ENCODE data around the gene MMS19. TPM values are rescaled to one million over a fixed set of nuclear protein-coding genes. Genes with fewer than 3 reads are reported as not detected.

Gene MMS19
- total RNA-seq, 1 experiment from 2014 or later = 70.6 TPM

- BruUV-seq (replicated peaks) = no TSS peak
- POLR2A ChIA-PET (ENCODE audit: low non-redundant PET) = no interaction called here
These were observed 22.3 kb upstream of the MMS19 start for GRCh38 chr10:97520520-97520919.

GRCh38 chr10:97519342-97519741 lies 21.1 kb upstream of the MMS19 start:
- no peaks in the 10 kb centered on the region for H3K9me3 ChIP-seq (ENCODE audit: low read depth, low read length, poor library complexity, severe bottlenecking)
- intact Hi-C loops (cut with micrococcal nuclease; ENCODE audit: unreplicated experiment) = no loop called here
- H3K36me3 ChIP-seq (ENCODE audit: insufficient read depth, low read length, poor library complexity, severe bottlenecking) = no peaks in the 10 kb centered on the region
- ChIA-PET POLR2A (ENCODE audit: low non-redundant PET) (no interaction called here), CTCF (interaction anchor here (0.7 kb wide), 1 partner anchor 146 kb away, joined by 4 read pairs; no protein-coding TSS in a partner anchor)
- TF ChIP-seq CTCF (conservative IDR thresholded peaks at IDR 0.05; ENCODE audit: low read depth, low read length) = no peak
- no peak for TF ChIP-seq EZH2 (IDR thresholded peaks at IDR 0.05; ENCODE audit: borderline replicate concordance, low read depth, low read length, poor library complexity, severe bottlenecking)
- H3K4me1 ChIP-seq (ENCODE audit: insufficient read depth, low read length, poor library complexity, severe bottlenecking) = peaks cover 12% of the 10 kb centered on the region
- DNase-seq (ENCODE audit: low spot score) = peak; percentile 39
- H3K4me3 ChIP-seq (ENCODE audit: low read depth, low read length, poor library complexity, severe bottlenecking) = no peak overlapping the region
- no peak overlapping the region for H3K27ac ChIP-seq (ENCODE audit: low read depth, low read length, poor library complexity, severe bottlenecking)
- no TSS peak for BruUV-seq (replicated peaks)
- peaks cover 3% of the 10 kb centered on the region for H3K27me3 ChIP-seq (replicated peaks; ENCODE audit: insufficient read depth, low read depth, low read length, poor library complexity)

More at GRCh38 chr10:97520520-97520919, 22.3 kb upstream of the MMS19 start:
- peaks cover 12% of the 10 kb centered on the region for H3K4me1 ChIP-seq (ENCODE audit: insufficient read depth, low read length, poor library complexity, severe bottlenecking)
- CTCF ChIA-PET = no interaction called here
- no peak for DNase-seq (ENCODE audit: low spot score)
- no peaks in the 10 kb centered on the region for H3K9me3 ChIP-seq (ENCODE audit: low read depth, low read length, poor library complexity, severe bottlenecking)
- peaks cover 3% of the 10 kb centered on the region for H3K27me3 ChIP-seq (replicated peaks; ENCODE audit: insufficient read depth, low read depth, low read length, poor library complexity)
- H3K27ac ChIP-seq (ENCODE audit: low read depth, low read length, poor library complexity, severe bottlenecking) = no peak overlapping the region
- H3K4me3 ChIP-seq (ENCODE audit: low read depth, low read length, poor library complexity, severe bottlenecking) = no peak overlapping the region
- intact Hi-C loops (cut with micrococcal nuclease; ENCODE audit: unreplicated experiment) = no loop called here
- TF ChIP-seq CTCF (conservative IDR thresholded peaks at IDR 0.05; ENCODE audit: low read depth, low read length) (no peak), EZH2 (IDR thresholded peaks at IDR 0.05; ENCODE audit: borderline replicate concordance, low read depth, low read length, poor library complexity, severe bottlenecking) (no peak)
- no peaks in the 10 kb centered on the region for H3K36me3 ChIP-seq (ENCODE audit: insufficient read depth, low read length, poor library complexity, severe bottlenecking)

- peak; percentile 38 for DNase-seq (ENCODE audit: low spot score)
- Histone ChIP-seq H3K27me3 (replicated peaks; ENCODE audit: insufficient read depth, low read depth, low read length, poor library complexity) (peaks cover 3% of the 10 kb centered on the region), H3K4me1 (ENCODE audit: insufficient read depth, low read length, poor library complexity, severe bottlenecking) (peaks cover 12% of the 10 kb centered on the region), H3K27ac (ENCODE audit: low read depth, low read length, poor library complexity, severe bottlenecking) (no peak overlapping the region), H3K36me3 (ENCODE audit: insufficient read depth, low read length, poor library complexity, severe bottlenecking) (no peaks in the 10 kb centered on the region), H3K9me3 (ENCODE audit: low read depth, low read length, poor library complexity, severe bottlenecking) (no peaks in the 10 kb centered on the region), H3K4me3 (ENCODE audit: low read depth, low read length, poor library complexity, severe bottlenecking) (no peak overlapping the region)
- BruUV-seq (replicated peaks) = no TSS peak
- intact Hi-C loops (cut with micrococcal nuclease; ENCODE audit: unreplicated experiment) = no loop called here
- POLR2A ChIA-PET (ENCODE audit: low non-redundant PET) = no interaction called here
- CTCF ChIA-PET = no interaction called here
- TF ChIP-seq CTCF (conservative IDR thresholded peaks at IDR 0.05; ENCODE audit: low read depth, low read length) (no peak), EZH2 (IDR thresholded peaks at IDR 0.05; ENCODE audit: borderline replicate concordance, low read depth, low read length, poor library complexity, severe bottlenecking) (no peak)
These were observed 20.2 kb upstream of the MMS19 start for GRCh38 chr10:97518301-97519043.

Measured in A673 (cell line).